ENCODE data around the gene ADH6. TPM values are rescaled to one million over a fixed set of nuclear protein-coding genes. Genes with fewer than 3 reads are reported as not detected.
A peak's percentile ranks its signal among the peaks of the same experiment; 100 is the strongest.

ADH6 gene
- total and polyA plus RNA-seq, 2 of the 8 experiments (the other 6 are each of a cell fraction or from before 2014, with no cell fraction given): not detected

DNA sequence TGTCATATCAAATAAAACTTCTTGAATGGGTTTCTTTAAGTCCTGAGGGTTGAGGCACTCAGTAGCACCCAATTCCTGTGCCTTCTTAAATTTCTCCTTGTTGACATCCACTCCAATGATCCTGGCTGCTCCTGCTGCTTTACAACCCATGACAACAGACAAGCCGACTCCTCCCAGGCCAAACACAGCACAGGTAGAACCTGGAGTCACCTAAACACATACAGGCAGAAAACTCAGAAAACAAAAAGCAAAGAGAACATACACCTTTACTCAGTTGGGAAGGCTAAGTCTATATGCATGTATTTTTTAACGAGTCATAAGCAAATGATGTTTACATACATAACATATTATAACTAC, 10.3 kb downstream of the ADH6 start:
- no peaks in the 10 kb centered on the region for H3K9me3 ChIP-seq (ENCODE audit: insufficient read depth in 2 of 2, low read depth in 1 of 2, low read length in 1 of 2)
- no peak overlapping the region for H2BK12ac ChIP-seq (ENCODE audit: low read depth, low read length)
- WGBS, 2 experiments (ENCODE audit: extremely low coverage in 1 of 2, insufficient coverage in 1 of 2, insufficient read length in 1 of 2, insufficient replicate concordance in 2 of 2, low coverage in 1 of 2, low lambda C conversion rate in 2 of 2, missing lambda C conversion rate in 1 of 2): 97% methylated on average over 2 of the region's 2 CpGs; no CpG with 5 or more reads in 1 of the 2 experiments
- H3K9ac ChIP-seq (replicated peaks in 1 of 4; ENCODE audit: extremely low read depth in 1 of 4, low read depth in 3 of 4, low read length in 3 of 4): peak overlapping the region in 1 of 4 experiments; percentile 13; a peak in 1 of 7 replicates
- H2AK5ac ChIP-seq (ENCODE audit: low read depth, low read length): no peak overlapping the region
- FAIRE-seq: peak; percentile 28
- H3K23me2 ChIP-seq (ENCODE audit: low read depth, low read length): no peaks in the 10 kb centered on the region
- H2BK20ac ChIP-seq (ENCODE audit: low read length): no peak overlapping the region
- H4K20me1 ChIP-seq (replicated peaks in 1 of 2; ENCODE audit: control insufficient read depth in 1 of 2, insufficient read depth in 2 of 2, low read length in 2 of 2): no peaks in the 10 kb centered on the region
- peaks cover 0 to 7% (median 4%) of the 10 kb centered on the region in 4 experiments; a peak in 2 of 7 replicates for H3K4me1 ChIP-seq (replicated peaks in 1 of 4; ENCODE audit: control insufficient read depth in 3 of 4, insufficient read depth in 4 of 4, low read length in 3 of 4)
- H3K23ac ChIP-seq (ENCODE audit: insufficient read length): no peak overlapping the region
- H4K8ac ChIP-seq (ENCODE audit: extremely low read depth, insufficient read depth, low read length): no peak overlapping the region
- no peak overlapping the region for H3K14ac ChIP-seq (ENCODE audit: insufficient read length)
- no peak overlapping the region for H3K4me2 ChIP-seq (ENCODE audit: insufficient read depth in 1 of 2, low read depth in 2 of 2, low read length in 2 of 2)
- CTCF ChIA-PET (ENCODE audit: partially characterized antibody): no interaction called here
- no peak overlapping the region for H2AFZ ChIP-seq (ENCODE audit: low read length)
- no peaks in the 10 kb centered on the region for H3K36me3 ChIP-seq (ENCODE audit: control insufficient read depth in 2 of 4, insufficient read depth in 4 of 4, low read length in 3 of 4)
- H3K79me2 ChIP-seq (ENCODE audit: control insufficient read depth in 1 of 2, insufficient read depth in 2 of 2, low read length in 2 of 2): no peaks in the 10 kb centered on the region
- POLR2A ChIA-PET (ENCODE audit: partially characterized antibody): interaction anchor here (0.6 kb wide), 1 partner anchor 138 kb away, joined by 3 read pairs; no protein-coding TSS in a partner anchor
- no peak overlapping the region for H3K56ac ChIP-seq (replicated peaks; ENCODE audit: insufficient read length, low read depth, low read length)
- no peak for DNase-seq (ENCODE audit: low read depth in 1 of 2, low spot score in 2 of 2)
- H3K79me1 ChIP-seq (ENCODE audit: low read depth, low read length): no peaks in the 10 kb centered on the region
- H3K18ac ChIP-seq (ENCODE audit: extremely low read depth, low read length): no peak overlapping the region; the same call in 1 of the 2 replicates
- peaks cover 0 to 1% (median 0%) of the 10 kb centered on the region in 4 experiments; a peak in 1 of 7 replicates for H3K27me3 ChIP-seq (replicated peaks in 1 of 4; ENCODE audit: control insufficient read depth in 3 of 4, extremely low read depth in 1 of 4, insufficient read depth in 3 of 4, low read length in 3 of 4)
- no peak overlapping the region for H2BK120ac ChIP-seq (replicated peaks; ENCODE audit: low read depth, low read length)
- no peak overlapping the region for H4K91ac ChIP-seq (replicated peaks; ENCODE audit: insufficient read length, low read length)
- no peak overlapping the region for H2BK5ac ChIP-seq (ENCODE audit: low read depth, low read length)
- no peak overlapping the region for H3K27ac ChIP-seq (ENCODE audit: low read depth, low read length)
- H3K4me3 ChIP-seq (ENCODE audit: extremely low read depth in 1 of 4, insufficient read depth in 2 of 4, low read depth in 3 of 4, low read length in 4 of 4): no peak overlapping the region
- H2BK15ac ChIP-seq (ENCODE audit: low read length): no peak overlapping the region
- H3K4ac ChIP-seq (replicated peaks; ENCODE audit: insufficient read length, low read depth, low read length): no peak overlapping the region
- H4K5ac ChIP-seq (ENCODE audit: insufficient read length, low read depth, low read length): no peak overlapping the region
- TF ChIP-seq SP2 (IDR thresholded peaks at IDR 0.05; ENCODE audit: low read length): no peak
- TF ChIP-seq RBBP5 (IDR thresholded peaks at IDR 0.05; ENCODE audit: borderline replicate concordance, low read depth, low read length): no peak
